ENCODE results near the gene TCF7L2.

TCF7L2 gene

DNA sequence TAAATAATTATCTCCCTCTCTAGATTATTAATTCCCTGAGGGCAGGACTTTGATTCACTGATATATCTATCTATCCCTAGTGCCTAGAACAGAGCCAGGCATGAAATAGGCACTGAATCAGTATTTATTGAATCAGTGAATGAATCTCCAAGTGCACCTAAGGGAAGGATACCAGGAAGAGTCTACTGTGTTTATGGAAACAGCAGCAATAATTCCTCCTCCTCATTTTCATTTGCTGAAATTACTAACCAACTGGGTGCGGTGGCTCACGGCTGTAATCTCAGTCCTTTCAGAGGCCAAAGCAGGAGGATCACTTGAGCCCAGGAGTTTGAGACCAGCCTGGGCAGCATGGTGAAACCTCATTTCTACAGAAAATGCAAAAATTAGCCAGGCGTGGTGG lies 161.2 kb downstream of the TCF7L2 start:
- H3K9me3 ChIP-seq (ENCODE audit: insufficient read depth, low read length): no peaks in the 10 kb centered on the region
- no peak overlapping the region for H3K4me3 ChIP-seq (ENCODE audit: insufficient read length, low read depth)
- peaks cover 6% of the 10 kb centered on the region for H3K36me3 ChIP-seq (ENCODE audit: insufficient read depth, insufficient read length, low read length)
- no peak overlapping the region for H3K9ac ChIP-seq (ENCODE audit: insufficient read length, low read depth)
- H3K27me3 ChIP-seq (ENCODE audit: insufficient read depth, insufficient read length): no peaks in the 10 kb centered on the region
- DNase-seq (ENCODE audit: low read depth, low spot score): no peak
- no peak for TF ChIP-seq ZNF274 (IDR thresholded peaks at IDR 0.05; ENCODE audit: low read depth, low read length)
- TF ChIP-seq SUZ12 (IDR thresholded peaks at IDR 0.05; ENCODE audit: extremely low read depth, insufficient read depth, insufficient read length): no peak
- TF ChIP-seq YY1 (IDR thresholded peaks at IDR 0.05; ENCODE audit: insufficient read depth, insufficient read length): no peak
- H3K4me1 ChIP-seq (ENCODE audit: insufficient read depth, insufficient read length): no peaks in the 10 kb centered on the region

DNA sequence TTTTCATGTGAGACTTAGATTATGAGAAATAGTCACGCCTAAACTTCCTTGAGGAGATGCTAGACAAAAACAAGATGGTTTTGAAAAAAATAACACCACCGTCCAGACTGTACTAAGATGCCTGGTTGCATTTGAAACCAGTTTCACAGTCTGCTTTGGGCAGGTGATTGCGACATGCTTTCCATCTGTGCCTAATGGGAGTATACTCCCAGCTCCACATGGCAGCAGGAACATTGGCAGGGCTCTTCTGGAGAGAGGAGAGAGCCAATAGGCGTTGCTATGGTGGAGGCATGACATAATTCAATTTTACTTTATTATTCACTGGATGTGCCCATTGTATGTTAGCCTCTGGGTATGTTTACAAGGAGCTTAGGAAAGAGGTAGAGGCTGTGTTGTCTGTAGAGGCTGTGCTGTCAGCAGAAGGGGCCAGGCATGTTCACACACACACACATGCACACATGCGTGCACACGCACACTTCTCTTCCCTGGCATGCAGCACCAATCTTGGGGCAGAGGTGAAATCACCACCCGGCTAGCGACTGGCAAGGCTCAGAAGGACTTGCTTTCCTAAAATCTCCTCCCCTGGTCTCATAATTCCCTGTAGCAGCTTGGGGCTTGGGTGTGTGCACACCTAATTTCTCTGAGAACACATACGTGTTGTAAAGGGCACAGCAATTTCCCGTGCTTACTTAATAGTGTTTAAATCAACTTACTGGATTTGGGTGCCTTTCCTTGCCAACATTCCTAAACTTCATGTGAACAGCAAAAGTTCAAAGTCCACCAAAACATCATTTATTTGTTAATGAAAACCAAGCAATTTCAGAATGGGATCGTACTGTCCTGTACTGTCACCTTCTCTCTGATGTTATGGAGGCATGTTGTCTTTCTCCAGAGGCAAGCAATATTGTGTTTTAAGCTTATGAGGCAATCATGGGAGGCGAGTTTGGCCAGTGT lies 162.1 kb downstream of the TCF7L2 start:
- Histone ChIP-seq H3K27me3 (ENCODE audit: insufficient read depth, insufficient read length) (no peaks in the 10 kb centered on the region), H3K4me1 (ENCODE audit: insufficient read depth, insufficient read length) (no peaks in the 10 kb centered on the region), H3K9ac (ENCODE audit: insufficient read length, low read depth) (no peak overlapping the region), H3K4me3 (ENCODE audit: insufficient read length, low read depth) (no peak overlapping the region), H3K36me3 (ENCODE audit: insufficient read depth, insufficient read length, low read length) (peaks cover 6% of the 10 kb centered on the region), H3K9me3 (ENCODE audit: insufficient read depth, low read length) (no peaks in the 10 kb centered on the region)
- no peak for DNase-seq (ENCODE audit: low read depth, low spot score)
- no peak for TF ChIP-seq SUZ12 (IDR thresholded peaks at IDR 0.05; ENCODE audit: extremely low read depth, insufficient read depth, insufficient read length)

DNA sequence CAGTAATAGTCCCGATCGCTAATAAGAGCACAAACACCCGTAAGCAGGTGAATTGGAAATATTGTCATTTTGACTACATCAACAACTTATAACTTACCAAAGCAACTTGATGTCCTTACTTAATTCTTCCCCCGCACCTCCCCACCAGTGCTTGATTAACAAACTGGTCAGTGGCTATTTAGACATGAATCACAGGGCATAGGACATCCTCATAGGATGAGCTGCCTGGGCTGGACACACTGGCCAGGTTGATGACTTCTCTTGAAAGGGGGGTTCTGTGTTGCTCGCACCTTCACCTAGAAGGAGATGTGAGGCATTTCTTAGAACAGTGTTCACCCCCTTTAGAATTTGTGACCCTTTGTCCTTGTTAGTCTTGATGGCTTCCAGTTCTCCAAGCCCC lies 163.2 kb downstream of the TCF7L2 start:
- no peak overlapping the region for H3K9ac ChIP-seq (ENCODE audit: insufficient read length, low read depth)
- H3K36me3 ChIP-seq (ENCODE audit: insufficient read depth, insufficient read length, low read length): peaks cover 6% of the 10 kb centered on the region
- no peak for DNase-seq (ENCODE audit: low read depth, low spot score)
- no peaks in the 10 kb centered on the region for H3K4me1 ChIP-seq (ENCODE audit: insufficient read depth, insufficient read length)
- H3K27me3 ChIP-seq (ENCODE audit: insufficient read depth, insufficient read length): no peaks in the 10 kb centered on the region
- TF ChIP-seq ZNF274 (IDR thresholded peaks at IDR 0.05; ENCODE audit: low read depth, low read length) (no peak), YY1 (IDR thresholded peaks at IDR 0.05; ENCODE audit: insufficient read depth, insufficient read length) (no peak), SUZ12 (IDR thresholded peaks at IDR 0.05; ENCODE audit: extremely low read depth, insufficient read depth, insufficient read length) (no peak)
- no peak overlapping the region for H3K4me3 ChIP-seq (ENCODE audit: insufficient read length, low read depth)
- H3K9me3 ChIP-seq (ENCODE audit: insufficient read depth, low read length): no peaks in the 10 kb centered on the region

DNA sequence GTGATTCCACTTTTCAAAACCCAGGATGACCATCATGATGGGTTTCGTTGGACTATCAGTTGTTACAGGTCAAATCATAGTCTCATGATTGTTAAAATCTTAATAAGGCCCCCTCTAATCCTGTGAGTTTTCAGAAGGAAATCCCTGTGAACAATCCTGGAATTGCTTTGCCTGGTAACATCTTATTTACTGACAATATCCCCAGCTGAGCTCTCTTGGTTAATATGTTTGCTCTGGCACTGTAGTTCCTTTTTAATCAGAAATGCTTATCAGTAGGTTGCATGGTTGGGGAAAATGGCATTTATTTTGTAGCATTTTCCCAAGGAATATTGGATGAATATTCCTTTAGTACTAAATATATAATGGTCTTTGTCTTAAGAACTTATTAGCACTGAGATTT lies 163.9 kb downstream of the TCF7L2 start:
- Histone ChIP-seq H3K9me3 (ENCODE audit: insufficient read depth, low read length) (no peaks in the 10 kb centered on the region), H3K9ac (ENCODE audit: insufficient read length, low read depth) (no peak overlapping the region), H3K27me3 (ENCODE audit: insufficient read depth, insufficient read length) (no peaks in the 10 kb centered on the region), H3K4me3 (ENCODE audit: insufficient read length, low read depth) (no peak overlapping the region), H3K36me3 (ENCODE audit: insufficient read depth, insufficient read length, low read length) (peaks cover 6% of the 10 kb centered on the region), H3K4me1 (ENCODE audit: insufficient read depth, insufficient read length) (no peaks in the 10 kb centered on the region)
- no peak for DNase-seq (ENCODE audit: low read depth, low spot score)
- TF ChIP-seq SUZ12 (IDR thresholded peaks at IDR 0.05; ENCODE audit: extremely low read depth, insufficient read depth, insufficient read length) (no peak), YY1 (IDR thresholded peaks at IDR 0.05; ENCODE audit: insufficient read depth, insufficient read length) (no peak), ZNF274 (IDR thresholded peaks at IDR 0.05; ENCODE audit: low read depth, low read length) (no peak)

DNA sequence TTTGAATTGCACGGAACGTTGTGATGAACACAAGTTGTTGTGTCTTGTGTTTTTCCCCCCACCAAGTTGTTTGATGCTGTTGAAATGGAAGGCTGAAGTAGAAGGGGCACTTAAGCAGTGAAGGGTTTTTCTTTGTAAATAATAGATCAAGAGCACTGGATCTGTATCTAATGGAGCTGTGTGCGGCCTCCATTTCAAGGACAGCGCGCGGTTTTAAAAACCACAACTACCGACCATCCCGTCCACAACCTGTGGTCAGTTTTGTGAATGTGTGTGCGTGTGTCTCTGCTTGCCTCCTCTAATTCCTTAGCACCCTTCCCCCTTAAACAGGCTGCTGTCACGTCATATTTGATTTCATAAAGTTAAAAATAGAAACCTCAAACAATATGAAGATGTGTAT lies 165.5 kb downstream of the TCF7L2 start:
- Histone ChIP-seq H3K36me3 (ENCODE audit: insufficient read depth, insufficient read length, low read length) (peaks cover 9% of the 10 kb centered on the region), H3K27me3 (ENCODE audit: insufficient read depth, insufficient read length) (no peaks in the 10 kb centered on the region), H3K9ac (ENCODE audit: insufficient read length, low read depth) (no peak overlapping the region), H3K4me1 (ENCODE audit: insufficient read depth, insufficient read length) (no peaks in the 10 kb centered on the region), H3K4me3 (ENCODE audit: insufficient read length, low read depth) (no peak overlapping the region), H3K9me3 (ENCODE audit: insufficient read depth, low read length) (no peaks in the 10 kb centered on the region)
- no peak for DNase-seq (ENCODE audit: low read depth, low spot score)
- no peak for TF ChIP-seq ZNF274 (IDR thresholded peaks at IDR 0.05; ENCODE audit: low read depth, low read length)
- TF ChIP-seq YY1 (IDR thresholded peaks at IDR 0.05; ENCODE audit: insufficient read depth, insufficient read length): no peak
- TF ChIP-seq SUZ12 (IDR thresholded peaks at IDR 0.05; ENCODE audit: extremely low read depth, insufficient read depth, insufficient read length): no peak

DNA sequence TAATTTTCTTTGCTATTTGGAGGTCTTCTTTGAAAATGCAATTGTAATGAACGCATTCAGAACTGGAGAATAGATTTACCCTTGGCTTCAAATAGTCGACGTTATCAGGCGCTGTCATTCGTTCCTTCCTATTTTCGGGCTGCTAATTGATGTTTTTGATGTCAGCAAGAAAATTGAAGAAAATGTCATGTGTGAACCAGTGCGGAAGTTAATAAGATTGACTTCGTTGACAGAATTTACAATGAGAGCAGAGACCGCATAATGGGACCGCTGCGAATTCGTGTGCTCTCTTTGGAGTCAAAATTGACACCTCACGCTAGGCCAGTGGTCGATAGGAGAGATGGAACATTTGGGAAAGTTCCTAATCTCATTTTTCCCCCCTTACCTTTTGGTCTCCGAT lies 168.8 kb downstream of the TCF7L2 start:
- H3K36me3 ChIP-seq (ENCODE audit: insufficient read depth, insufficient read length, low read length): peaks cover 2% of the 10 kb centered on the region
- no peaks in the 10 kb centered on the region for H3K27me3 ChIP-seq (ENCODE audit: insufficient read depth, insufficient read length)
- TF ChIP-seq ZNF274 (IDR thresholded peaks at IDR 0.05; ENCODE audit: low read depth, low read length): no peak
- TF ChIP-seq SUZ12 (IDR thresholded peaks at IDR 0.05; ENCODE audit: extremely low read depth, insufficient read depth, insufficient read length): no peak
- no peak for TF ChIP-seq YY1 (IDR thresholded peaks at IDR 0.05; ENCODE audit: insufficient read depth, insufficient read length)
- H3K9ac ChIP-seq (ENCODE audit: insufficient read length, low read depth): no peak overlapping the region
- no peak overlapping the region for H3K4me3 ChIP-seq (ENCODE audit: insufficient read length, low read depth)
- H3K9me3 ChIP-seq (ENCODE audit: insufficient read depth, low read length): no peaks in the 10 kb centered on the region
- no peak for DNase-seq (ENCODE audit: low read depth, low spot score)
- peaks cover 4% of the 10 kb centered on the region for H3K4me1 ChIP-seq (ENCODE audit: insufficient read depth, insufficient read length)

DNA sequence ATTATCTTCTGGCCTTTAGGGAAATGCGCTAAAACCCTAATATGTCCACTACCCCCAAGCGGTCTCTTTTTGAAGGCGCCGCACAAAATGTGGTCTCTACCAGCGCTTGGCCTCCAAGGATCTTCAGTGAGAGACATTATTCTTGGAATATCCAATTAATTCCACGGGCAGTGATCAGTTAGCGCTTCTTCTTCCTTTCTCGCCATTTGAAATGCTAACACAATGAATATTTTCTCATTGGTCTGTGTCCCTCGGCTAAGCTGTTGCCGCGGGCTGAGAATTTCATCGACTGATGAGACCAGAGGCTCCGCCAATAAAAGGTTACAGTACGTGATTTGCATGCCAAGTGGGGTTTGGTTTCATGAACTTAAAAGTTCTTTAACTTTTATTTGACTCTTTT lies 169.8 kb downstream of the TCF7L2 start:
- peaks cover 4% of the 10 kb centered on the region for H3K4me1 ChIP-seq (ENCODE audit: insufficient read depth, insufficient read length)
- TF ChIP-seq ZNF274 (IDR thresholded peaks at IDR 0.05; ENCODE audit: low read depth, low read length): no peak
- TF ChIP-seq YY1 (IDR thresholded peaks at IDR 0.05; ENCODE audit: insufficient read depth, insufficient read length): no peak
- no peaks in the 10 kb centered on the region for H3K9me3 ChIP-seq (ENCODE audit: insufficient read depth, low read length)
- H3K27me3 ChIP-seq (ENCODE audit: insufficient read depth, insufficient read length): no peaks in the 10 kb centered on the region
- peaks cover 2% of the 10 kb centered on the region for H3K36me3 ChIP-seq (ENCODE audit: insufficient read depth, insufficient read length, low read length)
- no peak for DNase-seq (ENCODE audit: low read depth, low spot score)
- H3K4me3 ChIP-seq (ENCODE audit: insufficient read length, low read depth): no peak overlapping the region
- no peak overlapping the region for H3K9ac ChIP-seq (ENCODE audit: insufficient read length, low read depth)

Measured in NT2/D1 (cell line).